ENCODE measurements around the gene TLE6.
"Not testable (repeated sequence)": the region's sequence is repeated elsewhere in the genome, so short reads cannot be mapped to it uniquely, and the experiment has no call there.

TLE6 gene

DNA sequence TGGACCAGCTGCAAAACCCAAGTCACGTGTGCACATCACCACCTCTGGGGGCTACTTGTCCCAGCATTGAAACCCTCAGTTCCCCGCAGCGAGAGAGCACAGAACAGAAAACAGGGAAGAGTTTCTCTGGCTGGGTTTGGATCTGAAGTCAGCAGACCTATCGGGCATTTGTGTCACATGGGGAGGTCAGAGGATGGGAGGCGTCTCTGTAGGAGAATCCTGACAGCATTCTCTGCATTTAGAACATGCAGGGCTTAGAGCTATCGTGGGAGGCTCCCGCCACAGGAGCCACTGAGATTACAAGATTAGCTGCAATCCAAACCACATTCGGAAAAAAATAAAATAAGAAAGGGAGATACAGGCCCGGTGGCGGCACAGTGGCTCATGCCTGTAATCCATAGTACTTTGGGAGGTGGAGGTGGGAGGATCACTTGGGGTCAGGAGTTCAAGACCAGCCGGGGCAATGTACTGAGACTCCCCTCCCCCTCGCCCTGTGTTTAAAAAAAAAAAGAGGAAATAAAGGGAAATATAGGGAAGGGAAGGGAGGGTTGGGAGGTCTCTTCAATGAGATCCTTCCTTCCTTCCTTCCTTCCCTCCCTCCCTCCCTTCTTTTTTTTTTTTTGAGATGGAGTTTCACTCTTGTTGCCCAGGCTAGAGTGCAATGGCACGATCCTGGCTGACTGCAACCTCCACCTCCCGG lies 2.9 kb upstream of the TLE6 start:
- no peak for ATAC-seq

- no peak for ATAC-seq
These were observed 759 bp upstream of the TLE6 start for GRCh38 chr19:2976609-2977000.

GRCh38 chr19:2977746-2978138 lies 378 bp downstream of the TLE6 start:
- no peak for ATAC-seq

DNA sequence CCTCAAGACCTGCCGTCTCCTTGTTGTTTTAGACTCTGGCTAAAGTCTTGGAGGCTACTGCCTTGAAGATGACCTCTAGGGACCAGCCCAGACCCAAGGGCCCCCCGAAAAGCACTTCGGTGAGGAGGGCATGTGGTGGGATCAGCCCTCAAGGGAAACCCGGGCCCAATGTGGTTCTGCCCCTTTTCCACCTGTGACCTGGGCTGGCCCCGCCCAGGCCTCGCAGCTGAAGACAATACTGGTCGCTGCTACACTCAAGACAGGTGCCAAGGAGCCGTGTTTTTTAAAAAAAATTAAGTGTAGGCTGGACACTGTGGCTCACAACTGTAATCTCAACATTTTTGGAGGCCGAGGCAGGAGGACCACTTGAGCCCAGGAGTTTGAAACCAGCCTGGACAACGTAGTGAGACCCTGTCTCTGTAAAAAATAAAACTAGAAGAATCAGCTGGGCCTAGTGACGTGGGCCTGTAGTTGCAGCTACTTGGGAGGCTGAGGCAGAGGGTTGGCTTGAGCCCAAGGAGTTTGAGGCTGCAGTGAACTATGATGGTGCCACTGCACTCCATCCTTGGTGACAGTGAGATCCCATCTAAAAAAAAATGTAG lies 903 bp downstream of the TLE6 start:
- no peak for ATAC-seq

GRCh38 chr19:2978772-2979171 lies 1.4 kb downstream of the TLE6 start:
- no peak for ATAC-seq

DNA sequence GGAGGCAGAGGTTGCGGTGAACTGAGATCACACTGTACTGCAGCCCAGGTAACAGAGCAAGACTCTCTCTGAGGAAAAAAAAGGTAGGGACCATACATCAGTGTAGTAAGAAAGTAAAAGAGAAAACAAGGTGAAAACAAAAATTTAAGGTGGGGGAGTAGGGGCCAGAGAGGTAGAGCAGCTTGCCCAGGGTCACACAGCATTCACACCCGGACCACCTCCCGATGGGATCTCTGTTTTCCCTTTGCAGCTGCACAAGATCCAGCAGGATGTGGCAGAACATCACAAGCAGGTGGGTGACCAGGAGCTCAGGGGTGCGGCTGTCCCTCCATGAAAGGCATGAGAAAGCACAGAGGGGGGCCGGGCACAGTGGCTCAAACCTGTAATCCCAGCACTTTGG lies 4.5 kb downstream of the TLE6 start:
- no peak for ATAC-seq

DNA sequence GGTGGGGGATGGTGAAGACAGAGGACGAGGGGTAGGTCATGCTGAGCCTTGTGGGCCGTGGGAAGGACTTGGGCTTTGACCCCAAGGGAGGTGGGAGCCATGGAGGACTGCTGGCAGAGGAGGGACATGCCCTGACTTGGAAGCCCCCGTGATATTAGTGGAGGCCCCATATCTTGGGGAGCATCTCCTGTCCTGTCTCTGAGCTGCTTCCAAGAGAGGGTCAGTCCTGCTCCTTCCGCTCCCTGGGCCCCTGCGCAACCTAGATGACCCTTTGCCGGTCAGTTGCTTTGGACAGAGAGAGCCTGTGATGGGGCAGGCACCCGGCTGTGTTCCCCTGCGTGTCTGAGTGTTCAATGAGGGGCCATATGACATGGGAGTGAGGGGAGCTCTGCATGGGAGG lies 5.2 kb downstream of the TLE6 start:
- no peak for ATAC-seq

- ATAC-seq: no peak
These were observed 5.6 kb downstream of the TLE6 start for GRCh38 chr19:2982983-2983350.

GRCh38 chr19:2983351-2984214 lies 6.2 kb downstream of the TLE6 start:
- no peak for ATAC-seq

GRCh38 chr19:2984215-2984528 lies 6.8 kb downstream of the TLE6 start:
- ATAC-seq: no peak

- no peak for ATAC-seq
These were observed 9.7 kb downstream of the TLE6 start for GRCh38 chr19:2986951-2987524.

GRCh38 chr19:2987797-2988196 lies 10.4 kb downstream of the TLE6 start:
- ATAC-seq: no peak

GRCh38 chr19:2988568-2988967 lies 11.2 kb downstream of the TLE6 start:
- no peak for ATAC-seq

DNA sequence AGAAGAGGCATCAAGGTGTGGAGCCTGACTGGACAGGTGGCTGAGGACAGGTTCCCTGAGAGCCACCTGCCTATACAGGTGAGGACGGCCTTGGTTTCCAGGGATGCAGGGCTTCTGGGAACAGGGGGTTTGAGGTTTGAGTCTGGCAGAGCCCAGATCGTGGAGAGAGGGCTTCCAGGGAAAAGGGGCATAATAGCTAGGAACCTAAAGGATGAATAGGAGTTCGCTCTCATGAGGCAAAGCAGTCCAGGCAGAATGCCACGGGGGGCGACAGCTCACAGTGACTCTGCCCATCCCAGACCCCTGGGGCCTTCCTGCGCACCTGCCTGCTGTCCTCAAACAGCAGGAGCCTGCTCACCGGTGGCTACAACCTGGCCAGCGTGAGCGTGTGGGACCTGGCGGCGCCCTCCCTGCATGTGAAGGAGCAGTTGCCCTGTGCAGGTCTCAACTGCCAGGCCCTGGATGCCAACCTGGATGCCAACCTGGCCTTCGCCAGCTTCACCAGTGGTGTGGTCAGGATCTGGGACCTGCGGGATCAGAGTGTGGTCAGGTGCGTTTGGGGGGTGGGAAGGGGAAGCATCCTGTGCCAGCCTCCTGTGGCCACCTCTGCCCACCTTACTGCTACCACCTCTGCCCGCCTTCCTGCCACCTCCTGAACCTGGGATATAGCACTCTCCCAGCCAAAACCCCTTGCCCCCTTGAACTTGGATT lies 12.0 kb downstream of the TLE6 start:
- ATAC-seq: no peak

DNA sequence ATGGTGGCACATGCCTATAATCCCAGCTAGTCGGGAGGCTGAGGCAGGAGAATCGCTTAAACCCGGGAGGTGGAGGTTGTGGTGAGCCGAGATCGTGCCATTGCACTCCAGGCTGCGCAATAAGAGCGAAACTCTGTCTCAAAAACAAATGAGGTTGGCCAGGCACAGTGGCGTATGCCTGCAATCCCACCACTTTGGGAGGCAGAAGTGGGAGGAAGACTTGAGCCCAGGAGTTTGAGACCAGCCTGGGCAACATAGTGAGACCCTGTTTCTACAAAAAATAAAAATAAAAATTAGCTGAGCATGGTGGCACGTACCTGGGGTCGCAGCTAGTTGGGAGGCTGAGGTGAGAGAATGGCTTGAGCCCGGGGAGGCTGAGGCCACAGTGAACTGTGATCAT lies 15.0 kb downstream of the TLE6 start:
- not testable (repeated sequence) for ATAC-seq

- no peak for ATAC-seq
These were observed 15.6 kb downstream of the TLE6 start for GRCh38 chr19:2992958-2993357.

DNA sequence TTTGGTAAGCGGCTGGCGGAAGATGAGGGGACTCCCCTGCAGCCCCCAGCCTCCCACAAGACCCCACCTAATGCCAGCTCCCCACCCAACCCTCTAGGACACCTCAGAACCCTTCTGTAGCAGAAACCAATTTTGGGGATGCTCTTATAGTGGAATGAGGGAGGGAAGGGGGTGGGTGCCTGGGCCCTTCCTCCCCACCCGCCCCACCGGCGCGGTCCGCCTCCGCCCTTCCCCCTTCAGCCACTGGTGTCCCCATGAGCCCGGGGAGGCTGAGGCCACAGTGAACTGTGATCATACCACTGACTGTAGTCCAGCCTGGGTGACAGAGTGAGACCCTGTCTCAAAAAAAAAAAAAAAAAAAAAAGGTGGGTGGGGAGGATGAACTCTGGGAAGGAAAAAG lies 16.2 kb downstream of the TLE6 start:
- ATAC-seq: no peak

DNA sequence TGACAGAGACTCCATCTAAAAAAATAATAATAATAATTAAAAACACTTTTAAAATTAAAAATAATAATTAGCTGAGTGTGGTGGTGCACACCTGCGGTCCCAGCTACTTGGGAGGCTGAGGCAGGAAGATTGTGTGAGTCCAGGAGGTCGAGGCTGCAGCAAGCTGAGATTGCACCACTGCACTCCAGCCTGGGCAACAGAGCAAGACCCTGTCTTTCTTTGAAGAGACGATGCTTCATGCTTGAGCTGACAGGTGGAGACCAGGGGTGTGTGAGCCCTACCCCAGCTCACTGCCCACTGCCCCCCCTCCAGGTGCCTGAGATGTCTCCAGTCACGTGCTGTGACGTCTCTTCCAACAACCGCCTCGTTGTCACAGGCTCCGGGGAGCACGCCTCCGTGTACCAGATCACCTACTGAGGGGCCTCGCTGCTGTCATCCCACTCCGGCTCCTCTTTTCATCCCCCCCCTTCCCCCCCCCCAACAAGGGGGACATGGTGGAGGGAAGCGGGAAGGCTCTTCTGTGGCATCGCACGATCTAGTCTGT lies 17.3 kb downstream of the TLE6 start:
- ATAC-seq: no peak

DNA sequence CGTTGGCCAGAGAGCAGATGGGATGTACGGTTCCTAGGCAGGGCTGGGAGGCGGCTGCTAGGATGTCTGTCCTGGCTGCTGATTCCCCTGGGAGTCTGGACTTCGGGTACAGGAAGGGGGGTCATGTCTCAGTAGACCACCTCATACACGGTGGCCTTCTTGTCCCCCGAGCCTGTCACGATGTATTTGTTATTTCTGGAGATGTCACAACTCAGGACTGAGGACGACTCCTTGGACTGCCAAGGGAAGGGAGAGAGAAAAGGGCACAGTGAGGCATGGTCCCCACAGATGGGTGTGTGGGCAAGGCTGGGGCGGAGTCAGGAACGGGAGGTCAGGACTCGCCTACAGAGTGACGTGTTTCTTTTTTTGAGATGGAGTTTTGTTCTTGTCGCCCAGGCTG lies 20.4 kb downstream of the TLE6 start:
- no peak for ATAC-seq

DNA sequence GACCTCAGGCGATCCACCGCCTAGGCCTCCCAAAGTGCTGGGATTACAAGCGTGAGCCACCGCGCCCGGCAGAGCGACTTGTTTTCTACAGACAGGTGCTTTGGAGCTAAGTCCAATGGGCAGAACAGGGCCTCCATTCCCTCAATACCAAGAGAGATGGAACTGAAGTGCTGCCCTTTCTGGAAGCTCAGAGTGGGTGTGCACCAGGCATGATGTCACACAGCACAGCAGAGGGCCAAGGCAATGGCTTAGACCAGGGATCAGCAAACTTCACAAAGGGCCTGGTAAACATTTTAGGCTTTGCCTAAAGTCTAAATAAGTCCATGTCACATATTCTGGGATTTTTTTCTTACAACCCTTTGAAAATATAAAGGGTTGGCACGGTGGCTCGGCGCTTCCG lies 21.3 kb downstream of the TLE6 start:
- ATAC-seq: no peak

- no peak for ATAC-seq
These were observed 24.0 kb downstream of the TLE6 start for GRCh38 chr19:3001235-3001800.

DNA sequence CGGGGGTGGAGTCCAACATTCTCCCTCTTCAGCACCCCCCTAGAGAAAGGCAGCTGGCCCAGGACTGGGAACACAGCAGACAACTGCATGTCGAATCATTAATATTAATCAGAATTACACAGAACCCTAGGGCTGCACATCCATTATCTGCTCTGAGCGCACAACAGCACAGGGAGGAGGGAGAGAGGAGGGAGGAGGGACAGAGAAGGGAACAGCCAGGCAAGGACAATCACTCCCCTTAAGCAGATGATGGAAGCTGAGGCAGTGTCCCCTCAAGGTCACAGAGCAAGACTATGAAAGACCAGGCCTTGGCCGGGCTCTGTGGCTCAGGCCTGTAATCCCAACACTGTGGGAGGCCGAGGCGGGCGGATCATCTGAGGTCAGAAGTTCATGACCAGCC lies 25.7 kb downstream of the TLE6 start:
- no peak for ATAC-seq

DNA sequence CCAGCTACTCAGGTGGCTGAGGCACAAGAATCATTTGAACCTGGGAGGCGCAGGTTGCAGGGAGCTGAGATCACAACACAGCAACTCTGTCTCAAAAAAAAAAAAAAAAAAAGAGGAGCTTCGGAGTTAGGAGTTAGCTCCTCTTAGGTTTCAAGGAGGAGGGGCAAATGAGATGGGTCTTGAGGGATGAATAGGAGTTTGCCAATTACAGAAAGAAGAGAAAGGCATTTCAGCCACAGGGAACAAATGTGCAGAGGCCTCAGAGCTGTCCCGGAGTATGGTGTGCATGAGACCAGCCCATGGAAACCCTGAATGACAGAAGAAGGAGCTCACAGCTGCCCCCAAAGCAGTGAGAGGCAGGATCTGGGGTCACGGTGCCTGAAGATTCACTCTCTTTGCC lies 27.2 kb downstream of the TLE6 start:
- ATAC-seq: no peak
